ENCODE data around the gene PDE4B.
A peak's percentile ranks its signal among the peaks of the same experiment; 100 is the strongest.
"Not testable (repeated sequence)": the region's sequence is repeated elsewhere in the genome, so short reads cannot be mapped to it uniquely, and the experiment has no call there.

The PDE4B gene

GRCh38 chr1:66393586-66394287, 601.0 kb downstream of the PDE4B start:
- no peak for DNase-seq (ENCODE audit: low spot score)

- no peak for DNase-seq (ENCODE audit: low spot score)
These were observed 601.9 kb downstream of the PDE4B start for GRCh38 chr1:66394603-66395002.

GRCh38 chr1:66395202-66396061, 602.7 kb downstream of the PDE4B start:
- no peak for DNase-seq (ENCODE audit: low spot score)

GRCh38 chr1:66396212-66396890, 603.7 kb downstream of the PDE4B start:
- DNase-seq (ENCODE audit: low spot score), result no peak

- no peak for DNase-seq (ENCODE audit: low spot score)
These were observed 604.5 kb downstream of the PDE4B start for GRCh38 chr1:66397192-66397591.

- DNase-seq (ENCODE audit: low spot score), result no peak
These were observed 607.3 kb downstream of the PDE4B start for GRCh38 chr1:66399888-66400529.

GRCh38 chr1:66400660-66401059, 608.0 kb downstream of the PDE4B start:
- DNase-seq (ENCODE audit: low spot score), result no peak

- no peak for DNase-seq (ENCODE audit: low spot score)
These were observed 608.5 kb downstream of the PDE4B start for GRCh38 chr1:66401244-66401643.

- DNase-seq (ENCODE audit: low spot score), result peak; percentile 75
These were observed 609.5 kb downstream of the PDE4B start for GRCh38 chr1:66402194-66402593.

- DNase-seq (ENCODE audit: low spot score), result no peak
These were observed 610.5 kb downstream of the PDE4B start for GRCh38 chr1:66403007-66403731.

- DNase-seq (ENCODE audit: low spot score), result no peak
These were observed 612.4 kb downstream of the PDE4B start for GRCh38 chr1:66405061-66405460.

- DNase-seq (ENCODE audit: low spot score), result not testable (repeated sequence)
These were observed 618.8 kb downstream of the PDE4B start for GRCh38 chr1:66411449-66411848.

- DNase-seq (ENCODE audit: low spot score), result no peak
These were observed 620.0 kb downstream of the PDE4B start for GRCh38 chr1:66412704-66413103.

GRCh38 chr1:66413136-66413837, 620.6 kb downstream of the PDE4B start:
- DNase-seq (ENCODE audit: low spot score), result no peak

GRCh38 chr1:66413838-66414175, 621.1 kb downstream of the PDE4B start:
- no peak for DNase-seq (ENCODE audit: low spot score)

- DNase-seq (ENCODE audit: low spot score), result no peak
These were observed 622.6 kb downstream of the PDE4B start for GRCh38 chr1:66415281-66415680.

- DNase-seq (ENCODE audit: low spot score), result no peak
These were observed 623.2 kb downstream of the PDE4B start for GRCh38 chr1:66415866-66416265.

GRCh38 chr1:66416295-66416694, 623.6 kb downstream of the PDE4B start:
- no peak for DNase-seq (ENCODE audit: low spot score)

GRCh38 chr1:66418021-66418420, 625.3 kb downstream of the PDE4B start:
- DNase-seq (ENCODE audit: low spot score), result no peak

GRCh38 chr1:66420171-66420570, 627.5 kb downstream of the PDE4B start:
- not testable (repeated sequence) for DNase-seq (ENCODE audit: low spot score)

GRCh38 chr1:66420906-66421305, 628.2 kb downstream of the PDE4B start:
- not testable (repeated sequence) for DNase-seq (ENCODE audit: low spot score)
